Spleen (tissue), 7 donors: ENCODE results near the gene IL1RL2.

ENCODE experiments used
- CTCF ChIP-seq, 11 experiments: fragments of 200-600 bp in 7 of 11; fragments of 450-650 bp in 4 of 11; sonication (generic) in 4 of 11; IDR thresholded peaks in 8 of 11; conservative IDR thresholded peaks in 3 of 11; 1 replicate in 7 of 11; 2 replicates in 4 of 11; pipeline versions ENCODE4 v1.4.0 to v1.8.0; 2016 to 2021; ENCODE audit warnings: antibody characterized with exemption in 11 of 11, inconsistent platforms in 4 of 11, mild to moderate bottlenecking in 1 of 11
- POLR2A ChIP-seq, 3 donors: fragments of 450-650 bp; IDR thresholded peaks; one replicate each; pipeline ENCODE4 v1.5.1; 2017; ENCODE audit warnings: antibody characterized with exemption in 3 of 3, mild to moderate bottlenecking in 1 of 3
- donor health status: DM: no; HTN: no; CAD: no; lungs with moderate emphysema.
- donor health status: DM: no; HTN: no; CAD: no.
- donor health status: DM: no; HTN: no; CAD: no.

- no peak for TF ChIP-seq CTCF (IDR thresholded peaks at IDR 0.05 in 8 of 11, conservative IDR thresholded peaks at IDR 0.05 in 3 of 11)
- TF ChIP-seq POLR2A (IDR thresholded peaks at IDR 0.05) = no peak
These were observed 20.0 kb downstream of the IL1RL2 start for GRCh38 chr2:102206666-102207341.
